GM12878 (cell line): ENCODE data around the gene USP4.

Source experiments
- EGR1 ChIP-seq, 2 experiments: IDR thresholded peaks; 1 replicate in 1 of 2; 2 replicates in 1 of 2; pipeline ENCODE4 v1.6.1; 2011 to 2012; ENCODE audit warnings: low read depth in 2 of 2, low read length in 2 of 2, borderline replicate concordance in 1 of 2, mild to moderate bottlenecking in 1 of 2, moderate library complexity in 1 of 2
- MTA3 ChIP-seq: IDR thresholded peaks from 2 replicates; pipeline ENCODE4 v1.6.1; 2012; ENCODE audit warnings: low read length, inconsistent platforms, borderline replicate concordance
- MXI1 ChIP-seq: fragments of 150-350 bp; IDR thresholded peaks from 2 replicates; pipeline ENCODE4 v1.6.1; 2011; ENCODE audit warnings: low read depth, mild to moderate bottlenecking, inconsistent platforms, low read length, improper control_type of control experiment
- MYC ChIP-seq: IDR thresholded peaks from 2 replicates; pipeline ENCODE4 v1.6.1; 2011; ENCODE audit warnings: mild to moderate bottlenecking, low read length, moderate library complexity, inconsistent platforms; ENCODE audit not compliant: insufficient read depth, insufficient replicate concordance, insufficient read length, severe bottlenecking
- NBN ChIP-seq: fragments of 450-650 bp; IDR thresholded peaks from 2 replicates; pipeline ENCODE4 v1.6.1; 2016
- SP1 ChIP-seq: IDR thresholded peaks from one replicate; pipeline ENCODE4 v1.6.1; 2011; ENCODE audit warnings: low read depth, low read length
- USF1 ChIP-seq: IDR thresholded peaks from 2 replicates; pipeline ENCODE4 v1.6.1; 2011; ENCODE audit warnings: borderline replicate concordance, low read depth, mild to moderate bottlenecking, moderate library complexity, mixed read lengths, low read length; ENCODE audit not compliant: insufficient read depth; ENCODE audit errors: extremely low read length

GRCh38 chr3:49283997-49284396 lies 55.9 kb downstream of the USP4 start:
- TF ChIP-seq NBN (no peak), MXI1 (no peak), EGR1 (IDR thresholded peaks at IDR 0.05; ENCODE audit: borderline replicate concordance in 1 of 2, low read depth in 2 of 2, low read length in 2 of 2) (no peak), SP1 (no peak), MTA3 (no peak), MYC (no peak), USF1 (no peak)
